ENCODE measurements around the gene NFATC1. TPM values are rescaled to one million over a fixed set of nuclear protein-coding genes. Genes with fewer than 3 reads are reported as not detected.
"Not testable (repeated sequence)": the region's sequence is repeated elsewhere in the genome, so short reads cannot be mapped to it uniquely, and the experiment has no call there.

The NFATC1 gene
- total RNA-seq, 2 donors from 2014 or later, result 27.6 to 40.8 TPM

DNA sequence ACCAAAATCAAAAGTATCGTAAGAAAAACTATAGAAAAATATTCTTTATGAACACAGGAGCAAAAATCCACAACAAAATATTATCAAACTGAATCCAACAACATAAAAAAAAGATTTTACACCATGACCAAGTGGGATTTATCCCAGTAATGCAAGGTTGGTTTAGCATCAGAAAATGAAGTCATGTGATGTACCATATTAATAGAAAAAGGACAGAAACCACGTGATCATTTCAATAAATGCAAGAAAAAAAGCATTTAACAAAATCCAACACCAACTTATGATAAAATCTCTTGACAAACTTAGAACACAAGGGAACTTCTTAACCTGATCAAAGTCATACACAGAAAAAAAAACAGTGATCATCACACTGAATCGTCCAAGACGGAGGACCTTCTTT lies 105.3 kb downstream of the NFATC1 start:
- no peak overlapping the region for H3K4me3 ChIP-seq
- H3K9me3 ChIP-seq, result peaks cover 11% of the 10 kb centered on the region
- ATAC-seq (ENCODE audit: insufficient number of reproducible peaks, low FRiP score, low read depth) (no peak), DNase-seq (ENCODE audit: low spot score) (no peak)
- peaks cover 2 to 6% of the 10 kb centered on the region in 2 donors for H3K4me1 ChIP-seq (ENCODE audit: control insufficient read depth in 1 of 2, low read depth in 2 of 2)
- H3K27me3 ChIP-seq (replicated peaks; ENCODE audit: insufficient read depth), result no peaks in the 10 kb centered on the region
- H3K27ac ChIP-seq, result no peak overlapping the region
- TF ChIP-seq CTCF (IDR thresholded peaks at IDR 0.05), result no peak
- peaks cover 7% of the 10 kb centered on the region for H3K36me3 ChIP-seq

DNA sequence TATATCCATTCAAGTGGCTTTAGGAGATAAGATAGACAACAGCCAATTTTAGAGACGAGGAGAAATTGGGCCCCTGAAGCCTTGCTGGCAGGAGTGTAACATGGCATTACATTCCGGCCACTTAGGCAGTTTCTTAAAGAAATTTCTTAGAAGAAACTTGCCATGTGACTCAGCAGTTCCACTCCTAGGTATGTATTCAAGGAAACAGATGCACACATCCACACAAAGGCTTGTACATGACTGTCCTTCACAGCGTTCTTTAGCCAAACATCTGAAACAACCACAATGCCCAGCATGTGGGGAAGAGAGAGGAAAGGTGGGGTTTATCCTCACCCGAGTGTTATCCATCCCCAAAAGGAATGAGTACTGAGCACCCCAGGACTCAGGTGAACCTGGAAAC lies 107.1 kb downstream of the NFATC1 start:
- Histone ChIP-seq H3K4me3 (no peak overlapping the region), H3K36me3 (no peaks in the 10 kb centered on the region), H3K27me3 (replicated peaks; ENCODE audit: insufficient read depth) (no peaks in the 10 kb centered on the region), H3K4me1 (ENCODE audit: control insufficient read depth in 1 of 2, low read depth in 2 of 2) (peaks cover 12 to 22% of the 10 kb centered on the region in 2 donors), H3K9me3 (peaks cover 11% of the 10 kb centered on the region), H3K27ac (no peak overlapping the region)
- DNase-seq (ENCODE audit: low spot score) (no peak), ATAC-seq (ENCODE audit: insufficient number of reproducible peaks, low FRiP score, low read depth) (no peak)
- TF ChIP-seq CTCF (IDR thresholded peaks at IDR 0.05), result no peak

GRCh38 chr18:79503406-79503805 lies 107.7 kb downstream of the NFATC1 start:
- Histone ChIP-seq H3K4me3 (no peak overlapping the region), H3K9me3 (peaks cover 5% of the 10 kb centered on the region), H3K27me3 (replicated peaks; ENCODE audit: insufficient read depth) (no peaks in the 10 kb centered on the region), H3K36me3 (no peaks in the 10 kb centered on the region), H3K4me1 (ENCODE audit: control insufficient read depth in 1 of 2, low read depth in 2 of 2) (peaks cover 12 to 27% of the 10 kb centered on the region in 2 donors), H3K27ac (no peak overlapping the region)
- no peak for TF ChIP-seq CTCF (IDR thresholded peaks at IDR 0.05)
- ATAC-seq (ENCODE audit: insufficient number of reproducible peaks, low FRiP score, low read depth) (no peak), DNase-seq (ENCODE audit: low spot score) (no peak)

DNA sequence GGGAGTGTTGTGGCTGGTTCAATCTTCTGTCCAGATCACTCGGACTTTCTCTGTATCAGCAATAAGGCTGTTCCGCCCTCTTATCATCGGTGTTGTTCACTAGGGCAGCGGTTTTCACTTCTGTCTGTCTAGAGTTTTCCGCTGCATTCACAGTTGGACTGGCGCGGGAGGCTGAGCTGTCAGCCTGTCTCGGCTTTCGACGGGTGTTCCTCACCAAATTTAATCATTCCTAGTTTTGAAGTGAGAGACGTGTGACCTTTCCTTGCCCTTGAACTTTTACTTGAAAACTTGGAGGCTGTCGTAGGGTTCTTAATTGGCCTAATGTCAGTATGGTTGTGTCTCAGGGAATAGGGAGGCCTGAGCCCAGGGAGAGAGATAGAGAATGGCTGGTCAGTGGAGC lies 108.3 kb downstream of the NFATC1 start:
- TF ChIP-seq CTCF (IDR thresholded peaks at IDR 0.05), result no peak
- H3K27me3 ChIP-seq (replicated peaks; ENCODE audit: insufficient read depth), result no peaks in the 10 kb centered on the region
- DNase-seq (ENCODE audit: low spot score) (no peak), ATAC-seq (ENCODE audit: insufficient number of reproducible peaks, low FRiP score, low read depth) (no peak)
- peaks cover 12 to 32% of the 10 kb centered on the region in 2 donors for H3K4me1 ChIP-seq (ENCODE audit: control insufficient read depth in 1 of 2, low read depth in 2 of 2)
- no peaks in the 10 kb centered on the region for H3K9me3 ChIP-seq
- H3K4me3 ChIP-seq, result no peak overlapping the region
- H3K27ac ChIP-seq, result no peak overlapping the region
- H3K36me3 ChIP-seq, result no peaks in the 10 kb centered on the region

- not testable (repeated sequence) for H3K36me3 ChIP-seq; H3K4me3 ChIP-seq; ATAC-seq (ENCODE audit: insufficient number of reproducible peaks, low FRiP score, low read depth); H3K27ac ChIP-seq; H3K27me3 ChIP-seq (replicated peaks; ENCODE audit: insufficient read depth); H3K9me3 ChIP-seq; DNase-seq (ENCODE audit: low spot score)
- peaks cover 12 to 32% of the 10 kb centered on the region in 2 donors for H3K4me1 ChIP-seq (ENCODE audit: control insufficient read depth in 1 of 2, low read depth in 2 of 2)
Observed at GRCh38 chr18:79504495-79504894, 108.8 kb downstream of the NFATC1 start.

- not testable (repeated sequence) for H3K27ac ChIP-seq; H3K4me3 ChIP-seq; H3K36me3 ChIP-seq; H3K9me3 ChIP-seq; H3K27me3 ChIP-seq (replicated peaks; ENCODE audit: insufficient read depth); ATAC-seq (ENCODE audit: insufficient number of reproducible peaks, low FRiP score, low read depth); DNase-seq (ENCODE audit: low spot score)
- peaks cover 12 to 32% of the 10 kb centered on the region in 2 donors for H3K4me1 ChIP-seq (ENCODE audit: control insufficient read depth in 1 of 2, low read depth in 2 of 2)
Observed at GRCh38 chr18:79505465-79505864, 109.7 kb downstream of the NFATC1 start.
